GM18498 (cell line): Measurements from ENCODE around the gene RGS18.
"Not testable (repeated sequence)": the region's sequence is repeated elsewhere in the genome, so short reads cannot be mapped to it uniquely, and the experiment has no call there.

Experiments used
- ATAC-seq: cut with Tn5 transposase; IDR thresholded peaks from one replicate; pipeline ENCODE4 v1.9.1; 2021; ENCODE audit warnings: mild to moderate bottlenecking, moderate library complexity; ENCODE audit not compliant: unreplicated experiment

RGS18 gene, protein sequence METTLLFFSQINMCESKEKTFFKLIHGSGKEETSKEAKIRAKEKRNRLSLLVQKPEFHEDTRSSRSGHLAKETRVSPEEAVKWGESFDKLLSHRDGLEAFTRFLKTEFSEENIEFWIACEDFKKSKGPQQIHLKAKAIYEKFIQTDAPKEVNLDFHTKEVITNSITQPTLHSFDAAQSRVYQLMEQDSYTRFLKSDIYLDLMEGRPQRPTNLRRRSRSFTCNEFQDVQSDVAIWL

DNA sequence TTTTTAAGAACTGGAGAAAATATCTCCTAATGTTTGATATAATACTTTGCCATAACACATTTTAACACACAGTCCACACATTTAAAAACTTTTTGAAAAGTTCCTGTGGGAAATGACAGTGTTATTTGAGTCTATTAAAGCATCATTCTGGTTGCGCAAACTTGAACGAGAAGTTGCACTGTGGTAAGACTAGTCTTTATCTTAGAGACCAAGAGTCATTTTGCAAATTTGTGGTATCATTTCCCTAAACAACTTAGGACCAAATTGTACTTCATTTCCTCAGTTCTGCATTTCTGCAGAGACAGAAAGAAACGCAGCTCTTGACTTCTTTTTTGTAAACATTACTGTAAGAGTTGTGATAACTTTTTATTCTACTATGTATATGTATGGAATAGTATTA is at the start of gene RGS18:
Gene RGS18 (plus strand): TSS at position 282 of the 400 bp plus-strand sequence. CDS start 176 bp downstream, outside the sequence.
- peak; percentile 90 for ATAC-seq

GRCh38 chr1:192109576-192109975 is 48.7 kb upstream of the RGS18 start:
- ATAC-seq: no peak

DNA sequence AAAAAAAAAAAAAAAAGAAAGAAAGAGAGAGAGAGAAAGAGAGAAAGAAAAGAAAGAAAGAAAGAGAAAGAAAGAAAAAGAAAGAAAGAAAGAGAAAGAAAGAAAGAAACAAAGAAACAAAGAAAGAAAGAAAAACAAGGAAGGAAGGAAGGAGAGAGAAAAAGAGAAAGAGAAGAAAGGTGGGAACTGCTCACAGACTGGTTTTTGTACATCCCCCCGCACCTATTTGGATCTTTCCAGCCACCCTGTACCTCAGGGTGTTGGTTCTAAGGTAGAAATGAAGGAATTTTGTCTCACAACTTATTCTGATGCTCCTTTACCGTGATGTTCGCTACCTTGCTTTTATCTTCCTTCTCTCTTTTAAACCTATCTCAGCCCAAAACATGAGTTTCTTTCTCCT is 43.3 kb upstream of the RGS18 start:
- no peak for ATAC-seq

DNA sequence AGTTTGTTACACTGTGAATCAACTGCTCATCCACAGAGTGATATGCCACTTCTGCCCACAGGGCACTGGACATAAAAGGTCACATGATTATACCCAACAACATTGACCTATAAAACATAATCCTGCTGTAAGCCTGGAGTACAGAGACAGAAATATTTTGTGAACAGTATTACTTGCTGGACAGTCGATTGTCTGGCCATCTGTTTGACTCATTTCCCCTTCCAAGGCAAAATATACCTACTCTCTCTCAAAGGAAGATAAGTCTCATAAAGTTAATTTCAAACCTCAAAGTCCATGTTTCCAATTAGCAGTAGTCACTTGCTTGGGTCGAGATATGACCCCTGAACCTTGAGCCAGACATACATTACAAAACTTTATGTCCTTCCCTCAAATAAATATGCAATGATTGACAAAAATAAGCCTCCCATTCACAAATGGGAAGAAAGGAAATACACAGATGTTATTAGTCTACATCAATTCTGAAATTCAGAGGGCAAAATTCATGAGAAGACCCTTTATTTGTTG is 39.3 kb upstream of the RGS18 start:
- ATAC-seq: no peak

GRCh38 chr1:192119701-192120100 is 38.6 kb upstream of the RGS18 start:
- no peak for ATAC-seq

DNA sequence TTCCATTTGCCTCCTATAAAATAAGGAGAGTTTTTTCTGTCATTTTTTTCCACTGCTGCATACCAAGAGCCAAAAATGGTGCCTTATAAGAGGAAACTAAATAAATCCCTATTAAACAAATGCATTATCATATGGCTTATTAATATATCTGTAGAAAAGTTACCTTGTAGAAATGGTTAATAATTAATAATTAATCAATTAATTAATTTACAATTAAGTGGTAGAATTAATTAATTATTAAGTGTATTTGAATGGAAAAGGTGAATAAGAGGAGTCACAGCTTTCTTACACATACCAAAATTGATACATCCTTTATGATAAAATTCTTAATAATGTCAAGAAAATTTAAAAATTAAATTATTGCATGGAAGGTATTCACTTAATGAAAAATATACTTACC is 35.6 kb upstream of the RGS18 start:
- ATAC-seq: no peak

DNA sequence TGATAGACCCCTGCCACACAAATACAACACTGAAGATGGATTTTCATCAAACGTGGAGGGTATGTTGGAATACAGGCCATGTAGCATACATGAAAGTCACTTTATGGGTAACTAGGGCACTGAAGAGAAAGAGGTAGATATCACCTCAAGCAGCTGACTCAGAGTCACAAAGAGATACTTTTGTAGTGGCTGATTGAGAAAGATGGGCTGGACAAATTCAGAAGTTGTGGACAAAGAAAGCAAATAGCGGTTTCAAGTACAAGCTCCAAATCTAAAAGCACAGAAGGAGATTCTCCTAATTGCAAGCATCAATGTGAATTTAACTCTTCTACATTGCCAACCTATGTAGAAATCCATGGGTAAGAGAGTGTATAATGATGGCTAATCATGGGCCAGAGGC is 35.0 kb upstream of the RGS18 start:
- ATAC-seq: no peak

GRCh38 chr1:192126030-192126619 is 32.1 kb upstream of the RGS18 start:
- ATAC-seq: no peak

- ATAC-seq: no peak
These were observed 28.1 kb upstream of the RGS18 start for GRCh38 chr1:192130175-192130574.

GRCh38 chr1:192130865-192131264 is 27.4 kb upstream of the RGS18 start:
- not testable (repeated sequence) for ATAC-seq

DNA sequence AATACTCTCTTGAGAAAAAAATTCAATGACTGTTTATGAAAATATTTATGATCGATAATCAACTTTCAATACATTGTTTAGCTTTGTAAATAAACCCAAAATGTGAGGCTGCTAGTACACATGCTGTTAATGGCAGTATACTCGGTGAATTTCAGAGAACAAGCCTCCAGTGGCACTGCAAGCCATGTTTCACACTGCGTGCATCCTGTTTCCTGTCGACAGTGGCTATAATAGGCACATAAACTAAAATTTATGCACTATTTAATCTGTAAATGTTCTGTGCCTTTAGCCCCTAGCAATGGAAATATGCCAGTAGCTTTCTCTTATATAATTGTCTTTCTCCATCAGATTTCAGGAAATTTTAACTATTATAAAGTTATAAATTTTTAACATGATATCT is 26.3 kb upstream of the RGS18 start:
- ATAC-seq: no peak

- ATAC-seq: no peak
These were observed 24.8 kb upstream of the RGS18 start for GRCh38 chr1:192133350-192133926.

- ATAC-seq: no peak
These were observed 17.9 kb upstream of the RGS18 start for GRCh38 chr1:192140382-192140781.

DNA sequence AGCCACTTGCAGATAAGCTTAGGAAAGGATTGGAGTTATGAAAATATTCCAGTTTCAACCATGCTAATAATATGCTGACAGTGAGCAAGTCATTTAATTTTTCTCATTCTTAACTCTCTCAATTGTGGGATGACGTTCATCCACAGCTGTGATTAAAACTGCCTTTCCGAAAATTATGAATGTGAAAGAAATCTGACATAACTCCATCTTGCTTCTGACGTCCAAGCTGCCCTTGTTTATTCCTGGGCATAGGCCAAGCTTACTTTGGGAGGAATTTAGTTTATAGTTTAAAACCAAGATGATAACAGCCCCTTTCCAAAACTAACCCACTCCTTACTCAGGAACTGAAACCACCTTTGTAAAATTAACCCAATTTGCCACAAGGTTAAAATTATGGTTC is 11.0 kb upstream of the RGS18 start:
- no peak for ATAC-seq

DNA sequence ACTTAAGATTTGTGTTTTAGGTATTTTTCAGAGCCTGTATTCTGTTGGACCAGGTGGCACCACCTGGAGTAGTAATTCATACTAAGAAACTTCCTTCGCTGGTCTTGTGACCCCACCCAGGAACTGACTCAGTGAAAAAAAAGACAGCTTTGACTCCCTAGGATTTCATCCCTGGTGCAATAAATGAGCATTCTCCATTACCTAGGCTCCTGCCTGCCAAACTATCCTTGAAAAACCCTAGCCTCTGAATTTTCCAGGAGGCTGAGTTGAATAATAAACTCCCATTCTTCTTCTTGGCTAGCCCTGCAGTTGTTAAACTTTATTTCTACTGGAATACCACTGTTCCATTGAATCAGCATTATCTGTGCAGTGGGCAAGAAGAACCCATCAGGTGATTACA is 10.6 kb upstream of the RGS18 start:
- ATAC-seq: no peak

GRCh38 chr1:192151176-192151575 is 7.1 kb upstream of the RGS18 start:
- no peak for ATAC-seq

DNA sequence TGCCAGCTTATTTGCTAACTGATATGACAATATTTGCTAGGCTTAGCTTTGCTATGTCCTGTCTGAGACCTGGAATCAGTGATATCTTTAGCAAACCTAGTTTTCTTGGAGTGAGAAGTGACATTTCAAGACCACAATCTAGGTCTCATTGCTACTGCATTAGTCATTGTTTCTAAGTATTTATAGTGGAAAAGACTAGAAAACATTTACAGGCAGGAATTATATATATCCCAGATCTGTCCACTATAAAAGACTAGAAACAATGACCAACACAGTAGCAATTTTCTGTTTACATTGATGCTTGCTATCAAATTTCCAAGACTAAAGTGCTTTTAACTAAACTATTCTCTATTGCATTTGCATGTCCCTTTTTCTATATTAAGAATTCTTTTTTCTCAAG is 5.0 kb upstream of the RGS18 start:
- no peak for ATAC-seq

DNA sequence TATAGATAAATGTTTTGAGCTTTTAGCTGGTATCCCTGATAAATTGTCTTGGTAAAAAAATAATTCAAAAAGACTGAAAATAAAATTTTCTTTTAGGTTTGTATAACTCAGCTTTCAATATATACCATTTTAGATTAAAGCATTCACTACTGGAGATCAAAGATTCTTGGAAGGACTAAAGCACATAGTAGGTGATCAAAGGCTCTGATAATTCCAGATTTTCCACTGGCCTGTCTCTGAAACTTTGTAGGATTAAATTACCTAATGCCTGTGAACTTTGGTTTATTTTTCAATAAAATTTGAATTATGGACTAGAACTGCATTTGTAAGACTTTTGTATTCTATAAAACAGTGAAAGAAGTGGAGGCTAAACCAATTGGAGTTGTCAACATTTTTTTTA is 1.2 kb upstream of the RGS18 start:
- no peak for ATAC-seq

DNA sequence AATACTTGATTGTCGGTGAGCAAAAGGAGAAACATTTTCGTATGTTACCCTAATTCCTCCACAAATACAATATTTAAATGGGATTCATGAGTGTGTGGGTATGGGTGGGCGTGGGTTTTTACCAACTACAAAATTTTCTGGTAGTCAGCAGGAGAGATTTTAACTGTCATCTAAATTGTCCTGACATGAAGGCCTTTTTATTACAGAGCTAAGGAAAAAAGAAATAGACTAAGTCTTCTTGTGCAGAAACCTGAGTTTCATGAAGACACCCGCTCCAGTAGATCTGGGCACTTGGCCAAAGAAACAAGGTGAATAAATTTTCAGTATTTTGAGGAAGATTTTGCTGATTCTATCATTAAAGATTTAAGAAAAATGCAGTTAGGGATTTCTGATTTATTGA is 752 bp downstream of the RGS18 start:
- ATAC-seq: no peak

GRCh38 chr1:192159781-192160180 is 1.5 kb downstream of the RGS18 start:
- ATAC-seq: no peak

GRCh38 chr1:192160196-192160595 is 1.9 kb downstream of the RGS18 start:
- no peak for ATAC-seq

GRCh38 chr1:192161976-192162375 is 3.7 kb downstream of the RGS18 start:
- ATAC-seq: no peak
